ENCODE results near the gene NCKAP5.

DNA sequence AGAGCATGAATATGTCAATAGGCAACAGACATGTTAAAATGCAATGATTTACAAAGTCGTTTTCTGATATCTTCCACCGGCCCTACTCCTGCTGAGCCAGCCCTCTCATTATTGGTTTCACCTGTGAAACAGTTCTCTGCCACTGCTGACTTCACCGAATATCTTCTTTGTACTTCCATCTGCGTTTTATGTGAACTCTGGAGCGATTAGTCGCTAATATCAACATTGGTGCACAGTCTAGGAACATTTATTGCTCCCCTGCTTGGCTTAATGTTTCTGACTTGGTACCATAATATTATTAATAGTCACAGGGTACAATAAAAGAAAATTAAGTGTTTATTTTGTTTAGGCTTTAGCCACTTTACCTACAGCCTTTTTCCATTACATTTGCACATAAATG lies 105.5 kb downstream of the NCKAP5 start:
- TF ChIP-seq EGR1 (IDR thresholded peaks at IDR 0.05) (no peak), EP300 (IDR thresholded peaks at IDR 0.05; ENCODE audit: borderline replicate concordance) (no peak), FOXM1 (IDR thresholded peaks at IDR 0.05; ENCODE audit: borderline replicate concordance, low read depth) (no peak), RAD21 (IDR thresholded peaks at IDR 0.05; ENCODE audit: low read depth) (no peak), TCF12 (IDR thresholded peaks at IDR 0.05; ENCODE audit: low read depth) (no peak), YY1 (IDR thresholded peaks at IDR 0.05; ENCODE audit: low read depth) (no peak), CEBPB (IDR thresholded peaks at IDR 0.05) (no peak), NFIC (IDR thresholded peaks at IDR 0.05) (no peak)
- TF ChIP-seq, protein P1, sequence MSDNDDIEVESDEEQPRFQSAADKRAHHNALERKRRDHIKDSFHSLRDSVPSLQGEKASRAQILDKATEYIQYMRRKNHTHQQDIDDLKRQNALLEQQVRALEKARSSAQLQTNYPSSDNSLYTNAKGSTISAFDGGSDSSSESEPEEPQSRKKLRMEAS (IDR thresholded peaks at IDR 0.05), result no peak
- TF ChIP-seq, protein P2, sequence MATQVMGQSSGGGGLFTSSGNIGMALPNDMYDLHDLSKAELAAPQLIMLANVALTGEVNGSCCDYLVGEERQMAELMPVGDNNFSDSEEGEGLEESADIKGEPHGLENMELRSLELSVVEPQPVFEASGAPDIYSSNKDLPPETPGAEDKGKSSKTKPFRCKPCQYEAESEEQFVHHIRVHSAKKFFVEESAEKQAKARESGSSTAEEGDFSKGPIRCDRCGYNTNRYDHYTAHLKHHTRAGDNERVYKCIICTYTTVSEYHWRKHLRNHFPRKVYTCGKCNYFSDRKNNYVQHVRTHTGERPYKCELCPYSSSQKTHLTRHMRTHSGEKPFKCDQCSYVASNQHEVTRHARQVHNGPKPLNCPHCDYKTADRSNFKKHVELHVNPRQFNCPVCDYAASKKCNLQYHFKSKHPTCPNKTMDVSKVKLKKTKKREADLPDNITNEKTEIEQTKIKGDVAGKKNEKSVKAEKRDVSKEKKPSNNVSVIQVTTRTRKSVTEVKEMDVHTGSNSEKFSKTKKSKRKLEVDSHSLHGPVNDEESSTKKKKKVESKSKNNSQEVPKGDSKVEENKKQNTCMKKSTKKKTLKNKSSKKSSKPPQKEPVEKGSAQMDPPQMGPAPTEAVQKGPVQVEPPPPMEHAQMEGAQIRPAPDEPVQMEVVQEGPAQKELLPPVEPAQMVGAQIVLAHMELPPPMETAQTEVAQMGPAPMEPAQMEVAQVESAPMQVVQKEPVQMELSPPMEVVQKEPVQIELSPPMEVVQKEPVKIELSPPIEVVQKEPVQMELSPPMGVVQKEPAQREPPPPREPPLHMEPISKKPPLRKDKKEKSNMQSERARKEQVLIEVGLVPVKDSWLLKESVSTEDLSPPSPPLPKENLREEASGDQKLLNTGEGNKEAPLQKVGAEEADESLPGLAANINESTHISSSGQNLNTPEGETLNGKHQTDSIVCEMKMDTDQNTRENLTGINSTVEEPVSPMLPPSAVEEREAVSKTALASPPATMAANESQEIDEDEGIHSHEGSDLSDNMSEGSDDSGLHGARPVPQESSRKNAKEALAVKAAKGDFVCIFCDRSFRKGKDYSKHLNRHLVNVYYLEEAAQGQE (IDR thresholded peaks at IDR 0.05; ENCODE audit: low read depth), result no peak
